Liver (tissue), 9 donors: Measurements from ENCODE around the gene NCOR1. TPM values are rescaled to one million over a fixed set of nuclear protein-coding genes. Genes with fewer than 3 reads are reported as not detected.

Experiments used
- DNase-seq: peaks from one replicate; pipeline ENCODE4 v3.0.0-alpha.2; 2017; ENCODE audit warnings: low spot score
- H3K27ac ChIP-seq, 2 donors: one replicate each; pipeline ENCODE4 v1.7.0; 2013; ENCODE audit warnings: inconsistent platforms in 2 of 2, low read length in 2 of 2, control low read depth in 1 of 2, low read depth in 1 of 2, mild to moderate bottlenecking in 1 of 2
- H3K27me3 ChIP-seq, 4 donors: one replicate each; pipeline versions ENCODE4 v1.6.1 to v1.7.0; 2013; ENCODE audit warnings: low read length in 3 of 4, inconsistent platforms in 1 of 4, mild to moderate bottlenecking in 1 of 4, moderate library complexity in 1 of 4; ENCODE audit not compliant: control insufficient read depth in 4 of 4, insufficient read depth in 4 of 4
- H3K36me3 ChIP-seq, 4 donors: one replicate each; pipeline versions ENCODE4 v1.6.1 to v1.7.0; 2013; ENCODE audit warnings: low read length in 3 of 4, mild to moderate bottlenecking in 3 of 4, low read depth in 1 of 4, moderate library complexity in 1 of 4; ENCODE audit not compliant: control insufficient read depth in 4 of 4, insufficient read depth in 3 of 4
- H3K4me1 ChIP-seq, 4 donors: one replicate each; pipeline versions ENCODE4 v1.6.1 to v1.7.0; 2013; ENCODE audit warnings: low read length in 3 of 4, mild to moderate bottlenecking in 3 of 4, moderate library complexity in 1 of 4; ENCODE audit not compliant: control insufficient read depth in 4 of 4, insufficient read depth in 4 of 4
- H3K4me3 ChIP-seq, 3 donors: one replicate each; pipeline versions ENCODE4 v1.6.1 to v1.7.0; 2013; ENCODE audit warnings: low read length in 3 of 3, control low read depth in 1 of 3, low read depth in 1 of 3, mild to moderate bottlenecking in 1 of 3
- H3K9ac ChIP-seq, 2 donors: one replicate each; pipeline ENCODE4 v1.7.0; 2013; ENCODE audit warnings: low read length in 2 of 2, mild to moderate bottlenecking in 2 of 2, moderate library complexity in 2 of 2, control low read depth in 1 of 2, low read depth in 1 of 2
- H3K9me3 ChIP-seq, 4 donors: one replicate each; pipeline versions ENCODE4 v1.6.1 to v1.7.0; 2013; ENCODE audit warnings: low read length in 3 of 4; ENCODE audit not compliant: control insufficient read depth in 4 of 4
- CTCF ChIP-seq: fragments of 150-350 bp; IDR thresholded peaks from 2 replicates; pipeline ENCODE4 v1.5.1; 2017; ENCODE audit warnings: improper control_type of control experiment, low read depth, low read length; ENCODE audit not compliant: missing input control
- GABPA ChIP-seq, 2 donors: IDR thresholded peaks in 1 of 2; conservative IDR thresholded peaks in 1 of 2; 2 replicates each; pipeline ENCODE4 v1.6.1; 2016; ENCODE audit warnings: antibody characterized with exemption in 2 of 2, mild to moderate bottlenecking in 1 of 2, moderate library complexity in 1 of 2
- HNF4A ChIP-seq, 2 donors: conservative IDR thresholded peaks; 2 replicates each; pipeline ENCODE4 v1.6.1; 2016; ENCODE audit warnings: antibody characterized with exemption in 2 of 2, mild to moderate bottlenecking in 2 of 2
- JUND ChIP-seq, 2 donors: IDR thresholded peaks; 2 replicates each; pipeline ENCODE4 v1.6.1; 2016; ENCODE audit warnings: antibody characterized with exemption in 2 of 2
- MAX ChIP-seq: IDR thresholded peaks from 2 replicates; pipeline ENCODE4 v1.6.1; 2016; ENCODE audit warnings: antibody characterized with exemption
- REST ChIP-seq: IDR thresholded peaks from 2 replicates; pipeline ENCODE4 v1.6.1; 2016; ENCODE audit warnings: antibody characterized with exemption, mild to moderate bottlenecking
- TAF1 ChIP-seq: conservative IDR thresholded peaks from 2 replicates; pipeline ENCODE4 v1.6.1; 2016; ENCODE audit warnings: antibody characterized with exemption, mild to moderate bottlenecking
- ZBTB33 ChIP-seq: IDR thresholded peaks from 2 replicates; pipeline ENCODE4 v1.6.1; 2016; ENCODE audit warnings: antibody characterized with exemption
- WGBS: extraction: QIAGEN DNeasy Blood & Tissue Kit; methylation state at CpG from one replicate; pipeline ENCODE4 v1.1.7; 2013; 5-methylcytosine and 5-hydroxymethylcytosine counted together
- polyA plus RNA-seq, 2 donors: library from polyadenylated mRNA; stranded (reverse) in 1 of 2; unstranded in 1 of 2; fragments of 200-250 nt in 1 of 2; fragments of >200 nt in 1 of 2; fragmentation: Nextera tagmentation in 1 of 2; extraction: Ambion mirVana in 1 of 2; gene quantifications; one replicate each; pipeline versions ENCODE4 v1.2.1 to v1.2.3, GENCODE V29; 2013 to 2015
- total RNA-seq, 2 donors: library from RNA; depleted of rRNA; stranded (reverse); fragments of >200 nt; gene quantifications; one replicate each; pipeline ENCODE4 v1.2.3, GENCODE V29; 2014
- donor health status: healthy.
- donor health status: healthy.
- donor health status: healthy.
- donor health status: healthy.
- donor health status: healthy.

Gene NCOR1
- total and polyA plus RNA-seq, 4 donors: 23.6 to 94.8 (median 77.0) TPM

- no peaks in the 10 kb centered on the region for H3K27me3 ChIP-seq
- 88% methylated on average over 4 of the region's 4 CpGs for WGBS
Observed at GRCh38 chr17:16108871-16109270, 106.5 kb downstream of the NCOR1 start.

GRCh38 chr17:16108386-16108785 is 106.9 kb downstream of the NCOR1 start:
- WGBS: 95% methylated on average over 1 of the region's 1 CpG

More at GRCh38 chr17:16108871-16109270, 106.5 kb downstream of the NCOR1 start:
- peaks cover 2 to 6% (median 5%) of the 10 kb centered on the region in 4 donors for H3K36me3 ChIP-seq
- no peaks in the 10 kb centered on the region for H3K9me3 ChIP-seq
- no peak overlapping the region for H3K27ac ChIP-seq
- no peak overlapping the region for H3K9ac ChIP-seq
- no peak for DNase-seq
- no peak for TF ChIP-seq GABPA (IDR thresholded peaks at IDR 0.05 in 1 of 2, conservative IDR thresholded peaks at IDR 0.05 in 1 of 2)
- no peak for TF ChIP-seq JUND (IDR thresholded peaks at IDR 0.05)
- TF ChIP-seq HNF4A (conservative IDR thresholded peaks at IDR 0.05): peak; percentile 6 to 35
- no peak for TF ChIP-seq TAF1
- no peak for TF ChIP-seq ZBTB33
- H3K4me1 ChIP-seq: peaks cover 4 to 12% (median 8%) of the 10 kb centered on the region in 4 donors
- no peak overlapping the region for H3K4me3 ChIP-seq

More at GRCh38 chr17:16108386-16108785, 106.9 kb downstream of the NCOR1 start:
- no peak for DNase-seq
- TF ChIP-seq REST (no peak), MAX (no peak), CTCF (no peak)
- H3K36me3 ChIP-seq: peaks cover 2 to 9% (median 5%) of the 10 kb centered on the region in 4 donors
- peaks cover 4 to 12% (median 8%) of the 10 kb centered on the region in 4 donors for H3K4me1 ChIP-seq
- no peaks in the 10 kb centered on the region for H3K9me3 ChIP-seq
- H3K9ac ChIP-seq: no peak overlapping the region
- no peak overlapping the region for H3K27ac ChIP-seq
- H3K27me3 ChIP-seq: no peaks in the 10 kb centered on the region
- H3K4me3 ChIP-seq: no peak overlapping the region
